GM23338 (cell line): ENCODE results near the gene CCT6A. TPM values are rescaled to one million over a fixed set of nuclear protein-coding genes. Genes with fewer than 3 reads are reported as not detected.
"Not testable (repeated sequence)": the region's sequence is repeated elsewhere in the genome, so short reads cannot be mapped to it uniquely, and the experiment has no call there.

Source experiments
- ATAC-seq: fragments of 200-7000 bp; cut with Tn5 transposase; 3 replicates; pipeline ENCODE4 v1.9.1; 2020
- DNase-seq: peaks from one replicate; pipeline ENCODE4 v3.0.0-alpha.2; 2015; ENCODE audit warnings: low spot score
- H2AFZ ChIP-seq: fragments of 200-600 bp; sonication (generic); 2 replicates; pipeline ENCODE4 v1.8.0; 2016; ENCODE audit warnings: antibody characterized with exemption, mild to moderate bottlenecking, moderate library complexity
- H3F3A ChIP-seq: fragments of 200-600 bp; sonication (generic); replicated peaks from 2 replicates; pipeline ENCODE4 v1.8.0; 2017; ENCODE audit warnings: antibody characterized with exemption, mixed run types, low read depth
- H3K27ac ChIP-seq: fragments of 200-600 bp; sonication (generic); 2 replicates; pipeline ENCODE4 v1.6.1; 2016; ENCODE audit warnings: low read depth
- H3K27me3 ChIP-seq: fragments of 200-600 bp; sonication (generic); 2 replicates; pipeline ENCODE4 v1.8.0; 2016; ENCODE audit warnings: mild to moderate bottlenecking, mixed run types, moderate library complexity; ENCODE audit not compliant: insufficient read depth
- H3K36me3 ChIP-seq: fragments of 200-600 bp; sonication (generic); 2 replicates; pipeline ENCODE4 v1.8.0; 2016; ENCODE audit warnings: mild to moderate bottlenecking; ENCODE audit not compliant: insufficient read depth
- H3K4me1 ChIP-seq: fragments of 200-600 bp; sonication (generic); 2 replicates; pipeline ENCODE4 v1.8.0; 2016; ENCODE audit warnings: mild to moderate bottlenecking, moderate library complexity; ENCODE audit not compliant: insufficient read depth
- H3K4me2 ChIP-seq: fragments of 200-600 bp; sonication (generic); 2 replicates; pipeline ENCODE4 v1.7.1; 2017; ENCODE audit warnings: mixed run types
- H3K4me3 ChIP-seq: fragments of 200-600 bp; sonication (generic); 2 replicates; pipeline ENCODE4 v1.6.1; 2016; ENCODE audit warnings: mixed run types
- H3K79me2 ChIP-seq: fragments of 200-600 bp; sonication (generic); replicated peaks from 2 replicates; pipeline ENCODE4 v1.8.0; 2017; ENCODE audit warnings: mild to moderate bottlenecking; ENCODE audit not compliant: insufficient read depth
- H3K9me2 ChIP-seq: fragments of 200-600 bp; sonication (generic); 2 replicates; pipeline ENCODE4 v1.8.0; 2017; ENCODE audit not compliant: insufficient read depth
- H4K20me1 ChIP-seq: fragments of 200-600 bp; sonication (generic); replicated peaks from 2 replicates; pipeline ENCODE4 v1.8.0; 2017; ENCODE audit warnings: mild to moderate bottlenecking; ENCODE audit not compliant: insufficient read depth
- H3K27ac Mint-ChIP-seq: 2 replicates; pipeline ENCODE4 v1.8.0; 2020; ENCODE audit warnings: inconsistent platforms, mild to moderate bottlenecking, moderate library complexity, mixed read lengths
- H3K27me3 Mint-ChIP-seq: 3 replicates; pipeline ENCODE4 v1.8.0; 2022; ENCODE audit warnings: low read depth, mild to moderate bottlenecking, moderate library complexity, mixed read lengths, inconsistent platforms; ENCODE audit not compliant: insufficient read depth, poor library complexity
- H3K36me3 Mint-ChIP-seq: 3 replicates; pipeline ENCODE4 v1.8.0; 2021; ENCODE audit warnings: low read depth, mild to moderate bottlenecking, inconsistent platforms, moderate library complexity, mixed read lengths
- H3K4me1 Mint-ChIP-seq: 3 replicates; pipeline ENCODE4 v1.8.0; 2020; ENCODE audit warnings: mild to moderate bottlenecking, inconsistent platforms, mixed read lengths
- H3K4me3 Mint-ChIP-seq: 3 replicates; pipeline ENCODE4 v1.8.0; 2021; ENCODE audit warnings: moderate library complexity, mild to moderate bottlenecking, inconsistent platforms, mixed read lengths
- H3K9me3 Mint-ChIP-seq: 3 replicates; pipeline ENCODE4 v1.8.0; 2020; ENCODE audit warnings: moderate library complexity, mild to moderate bottlenecking, inconsistent platforms, mixed read lengths
- EZH2phosphoT487 ChIP-seq: fragments of 200-600 bp; sonication (generic); IDR thresholded peaks from one replicate; pipeline ENCODE4 v1.8.1; 2018; ENCODE audit warnings: antibody characterized with exemption; ENCODE audit not compliant: unreplicated experiment
- ZNF331 ChIP-seq: fragments of 250-450 bp; sonication (Bioruptor Pico); IDR thresholded peaks from 2 replicates; pipeline ENCODE4 v1.5.0; 2020; ENCODE audit warnings: low read depth, mild to moderate bottlenecking, moderate library complexity
- polyA plus RNA-seq: library from polyadenylated mRNA; unstranded; fragments of >200 nt; fragmentation: Nextera tagmentation; extraction: Ambion mirVana; gene quantifications from 2 replicates; pipeline ENCODE4 v1.2.1, GENCODE V29; 2016
- total RNA-seq: library from RNA; depleted of rRNA; stranded (reverse); fragments of >200 nt; shearing (Covaris generic); gene quantifications from 2 replicates; pipeline ENCODE4 v1.2.3, GENCODE V29; 2014
- TF ChIP-seq, protein P1 (sequence below): fragments of 250-450 bp; sonication (Bioruptor Pico); IDR thresholded peaks from 2 replicates; pipeline ENCODE4 v1.5.0; 2020; ENCODE audit warnings: mild to moderate bottlenecking, moderate library complexity
- TF ChIP-seq, protein P2 (sequence below), 2 experiments: fragments of 200-600 bp in 1 of 2; sonication (generic) in 1 of 2; conservative IDR thresholded peaks; 2 replicates each; pipeline versions ENCODE4 v1.5.1 to v1.6.1; 2016 to 2017; ENCODE audit warnings: antibody characterized with exemption in 2 of 2, low read depth in 2 of 2, mild to moderate bottlenecking in 2 of 2, moderate library complexity in 1 of 2
- TF ChIP-seq, protein P3 (sequence below): IDR thresholded peaks from one replicate; pipeline ENCODE4 v1.6.1; 2018; ENCODE audit warnings: antibody characterized with exemption; ENCODE audit not compliant: unreplicated experiment

Gene CCT6A
- total and polyA plus RNA-seq, 2 experiments from 2014 or later, result 266 to 505 TPM

DNA sequence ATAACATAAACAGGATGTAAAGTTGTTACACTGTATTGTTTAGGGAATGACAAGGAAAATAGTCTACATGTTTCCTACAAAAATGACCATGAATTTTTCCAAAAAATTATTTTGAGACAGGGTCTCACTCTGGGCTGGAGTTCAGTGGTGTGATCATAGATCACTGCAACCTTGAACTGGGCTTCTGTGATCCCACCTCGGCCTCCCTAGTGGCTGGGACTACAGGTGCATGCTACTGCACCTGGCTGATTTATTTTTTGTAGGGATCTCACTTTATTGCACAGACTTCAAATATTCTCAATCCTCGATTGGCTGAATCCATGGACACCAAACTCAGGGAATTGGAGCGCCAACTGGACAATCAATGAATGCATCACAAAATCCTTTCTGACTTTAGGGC is 48.1 kb downstream of the CCT6A start (continued):
- TF ChIP-seq, protein P1, sequence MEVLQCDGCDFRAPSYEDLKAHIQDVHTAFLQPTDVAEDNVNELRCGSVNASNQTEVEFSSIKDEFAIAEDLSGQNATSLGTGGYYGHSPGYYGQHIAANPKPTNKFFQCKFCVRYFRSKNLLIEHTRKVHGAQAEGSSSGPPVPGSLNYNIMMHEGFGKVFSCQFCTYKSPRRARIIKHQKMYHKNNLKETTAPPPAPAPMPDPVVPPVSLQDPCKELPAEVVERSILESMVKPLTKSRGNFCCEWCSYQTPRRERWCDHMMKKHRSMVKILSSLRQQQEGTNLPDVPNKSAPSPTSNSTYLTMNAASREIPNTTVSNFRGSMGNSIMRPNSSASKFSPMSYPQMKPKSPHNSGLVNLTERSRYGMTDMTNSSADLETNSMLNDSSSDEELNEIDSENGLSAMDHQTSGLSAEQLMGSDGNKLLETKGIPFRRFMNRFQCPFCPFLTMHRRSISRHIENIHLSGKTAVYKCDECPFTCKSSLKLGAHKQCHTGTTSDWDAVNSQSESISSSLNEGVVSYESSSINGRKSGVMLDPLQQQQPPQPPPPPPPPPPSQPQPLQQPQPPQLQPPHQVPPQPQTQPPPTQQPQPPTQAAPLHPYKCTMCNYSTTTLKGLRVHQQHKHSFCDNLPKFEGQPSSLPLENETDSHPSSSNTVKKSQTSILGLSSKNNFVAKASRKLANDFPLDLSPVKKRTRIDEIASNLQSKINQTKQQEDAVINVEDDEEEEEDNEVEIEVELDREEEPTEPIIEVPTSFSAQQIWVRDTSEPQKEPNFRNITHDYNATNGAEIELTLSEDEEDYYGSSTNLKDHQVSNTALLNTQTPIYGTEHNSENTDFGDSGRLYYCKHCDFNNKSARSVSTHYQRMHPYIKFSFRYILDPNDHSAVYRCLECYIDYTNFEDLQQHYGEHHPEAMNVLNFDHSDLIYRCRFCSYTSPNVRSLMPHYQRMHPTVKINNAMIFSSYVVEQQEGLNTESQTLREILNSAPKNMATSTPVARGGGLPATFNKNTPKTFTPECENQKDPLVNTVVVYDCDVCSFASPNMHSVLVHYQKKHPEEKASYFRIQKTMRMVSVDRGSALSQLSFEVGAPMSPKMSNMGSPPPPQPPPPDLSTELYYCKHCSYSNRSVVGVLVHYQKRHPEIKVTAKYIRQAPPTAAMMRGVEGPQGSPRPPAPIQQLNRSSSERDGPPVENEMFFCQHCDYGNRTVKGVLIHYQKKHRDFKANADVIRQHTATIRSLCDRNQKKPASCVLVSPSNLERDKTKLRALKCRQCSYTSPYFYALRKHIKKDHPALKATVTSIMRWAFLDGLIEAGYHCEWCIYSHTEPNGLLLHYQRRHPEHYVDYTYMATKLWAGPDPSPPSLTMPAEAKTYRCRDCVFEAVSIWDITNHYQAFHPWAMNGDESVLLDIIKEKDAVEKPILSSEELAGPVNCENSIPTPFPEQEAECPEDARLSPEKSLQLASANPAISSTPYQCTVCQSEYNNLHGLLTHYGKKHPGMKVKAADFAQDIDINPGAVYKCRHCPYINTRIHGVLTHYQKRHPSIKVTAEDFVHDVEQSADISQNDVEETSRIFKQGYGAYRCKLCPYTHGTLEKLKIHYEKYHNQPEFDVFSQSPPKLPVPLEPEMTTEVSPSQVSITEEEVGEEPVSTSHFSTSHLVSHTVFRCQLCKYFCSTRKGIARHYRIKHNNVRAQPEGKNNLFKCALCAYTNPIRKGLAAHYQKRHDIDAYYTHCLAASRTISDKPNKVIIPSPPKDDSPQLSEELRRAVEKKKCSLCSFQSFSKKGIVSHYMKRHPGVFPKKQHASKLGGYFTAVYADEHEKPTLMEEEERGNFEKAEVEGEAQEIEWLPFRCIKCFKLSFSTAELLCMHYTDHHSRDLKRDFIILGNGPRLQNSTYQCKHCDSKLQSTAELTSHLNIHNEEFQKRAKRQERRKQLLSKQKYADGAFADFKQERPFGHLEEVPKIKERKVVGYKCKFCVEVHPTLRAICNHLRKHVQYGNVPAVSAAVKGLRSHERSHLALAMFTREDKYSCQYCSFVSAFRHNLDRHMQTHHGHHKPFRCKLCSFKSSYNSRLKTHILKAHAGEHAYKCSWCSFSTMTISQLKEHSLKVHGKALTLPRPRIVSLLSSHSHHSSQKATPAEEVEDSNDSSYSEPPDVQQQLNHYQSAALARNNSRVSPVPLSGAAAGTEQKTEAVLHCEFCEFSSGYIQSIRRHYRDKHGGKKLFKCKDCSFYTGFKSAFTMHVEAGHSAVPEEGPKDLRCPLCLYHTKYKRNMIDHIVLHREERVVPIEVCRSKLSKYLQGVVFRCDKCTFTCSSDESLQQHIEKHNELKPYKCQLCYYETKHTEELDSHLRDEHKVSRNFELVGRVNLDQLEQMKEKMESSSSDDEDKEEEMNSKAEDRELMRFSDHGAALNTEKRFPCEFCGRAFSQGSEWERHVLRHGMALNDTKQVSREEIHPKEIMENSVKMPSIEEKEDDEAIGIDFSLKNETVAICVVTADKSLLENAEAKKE (CRISPR knock-in tag), result no peak
- TF ChIP-seq, protein P2, sequence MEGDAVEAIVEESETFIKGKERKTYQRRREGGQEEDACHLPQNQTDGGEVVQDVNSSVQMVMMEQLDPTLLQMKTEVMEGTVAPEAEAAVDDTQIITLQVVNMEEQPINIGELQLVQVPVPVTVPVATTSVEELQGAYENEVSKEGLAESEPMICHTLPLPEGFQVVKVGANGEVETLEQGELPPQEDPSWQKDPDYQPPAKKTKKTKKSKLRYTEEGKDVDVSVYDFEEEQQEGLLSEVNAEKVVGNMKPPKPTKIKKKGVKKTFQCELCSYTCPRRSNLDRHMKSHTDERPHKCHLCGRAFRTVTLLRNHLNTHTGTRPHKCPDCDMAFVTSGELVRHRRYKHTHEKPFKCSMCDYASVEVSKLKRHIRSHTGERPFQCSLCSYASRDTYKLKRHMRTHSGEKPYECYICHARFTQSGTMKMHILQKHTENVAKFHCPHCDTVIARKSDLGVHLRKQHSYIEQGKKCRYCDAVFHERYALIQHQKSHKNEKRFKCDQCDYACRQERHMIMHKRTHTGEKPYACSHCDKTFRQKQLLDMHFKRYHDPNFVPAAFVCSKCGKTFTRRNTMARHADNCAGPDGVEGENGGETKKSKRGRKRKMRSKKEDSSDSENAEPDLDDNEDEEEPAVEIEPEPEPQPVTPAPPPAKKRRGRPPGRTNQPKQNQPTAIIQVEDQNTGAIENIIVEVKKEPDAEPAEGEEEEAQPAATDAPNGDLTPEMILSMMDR (conservative IDR thresholded peaks at IDR 0.05; ENCODE audit: low read depth in 2 of 2), result no peak

DNA sequence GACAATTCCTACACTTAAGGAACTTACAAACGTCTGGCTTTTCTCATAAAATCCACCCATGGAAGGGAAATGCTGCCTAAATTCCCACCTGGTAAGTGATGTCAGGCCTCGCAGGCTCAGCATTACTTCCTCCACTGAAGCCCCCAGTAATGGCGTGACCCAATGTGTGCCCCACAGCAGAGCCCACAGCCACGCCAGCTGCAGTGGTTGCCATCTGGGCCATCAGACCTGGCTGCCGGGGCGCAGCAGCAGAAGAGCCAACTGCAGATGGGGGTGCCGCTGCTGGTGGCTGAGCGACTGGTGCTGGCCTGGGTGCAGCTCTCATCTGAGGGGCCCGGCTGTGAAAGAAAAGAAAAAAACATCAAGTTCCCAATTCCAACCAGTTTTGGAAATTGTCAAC is 52.6 kb downstream of the CCT6A start:
- H3K27me3 Mint-ChIP-seq, H3K4me3 Mint-ChIP-seq, H3K4me1 Mint-ChIP-seq, H3K27me3 ChIP-seq, DNase-seq, H3K36me3 ChIP-seq, H3K4me1 ChIP-seq, H3K27ac Mint-ChIP-seq, ATAC-seq, H3K9me2 ChIP-seq, H3F3A ChIP-seq, H3K4me3 ChIP-seq, H3K27ac ChIP-seq, H3K4me2 ChIP-seq, H4K20me1 ChIP-seq, H2AFZ ChIP-seq, H3K79me2 ChIP-seq: not testable (repeated sequence)
- peaks cover 94% of the 10 kb centered on the region for H3K9me3 Mint-ChIP-seq
- peaks cover 27% of the 10 kb centered on the region for H3K36me3 Mint-ChIP-seq

DNA sequence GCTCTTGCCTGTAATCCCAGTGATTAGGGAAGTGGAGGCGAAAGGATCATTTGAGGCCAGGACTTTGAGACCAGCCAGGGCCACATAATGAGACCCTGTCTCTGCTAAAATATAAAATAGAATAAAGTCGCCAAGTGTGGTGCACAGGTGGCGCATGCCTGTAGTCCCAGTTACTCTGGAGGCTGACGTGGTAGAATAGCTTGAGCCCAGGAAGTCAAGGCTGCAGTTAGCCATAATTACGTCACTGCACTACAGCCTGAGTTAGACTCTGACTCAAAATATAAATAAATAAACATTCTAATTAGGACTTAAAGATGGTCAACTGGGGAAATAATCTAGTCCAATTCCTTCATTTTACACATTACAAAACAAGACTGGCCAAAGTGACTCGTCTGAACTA is 53.9 kb downstream of the CCT6A start:
- Mint-ChIP-seq H3K4me1 (no peaks in the 10 kb centered on the region), H3K27ac (no peak overlapping the region), H3K9me3 (peaks cover 94% of the 10 kb centered on the region), H3K36me3 (peaks cover 26% of the 10 kb centered on the region), H3K4me3 (no peak overlapping the region), H3K27me3 (no peaks in the 10 kb centered on the region)
- Histone ChIP-seq H3K4me3 (no peak overlapping the region), H3K4me1 (no peaks in the 10 kb centered on the region), H3K9me2 (no peaks in the 10 kb centered on the region), H3K79me2 (no peaks in the 10 kb centered on the region), H3K36me3 (no peaks in the 10 kb centered on the region; the same call in none of the 2 replicates), H3F3A (no peaks in the 10 kb centered on the region), H3K27me3 (no peaks in the 10 kb centered on the region), H3K4me2 (no peak overlapping the region), H3K27ac (no peak overlapping the region), H2AFZ (no peak overlapping the region), H4K20me1 (no peaks in the 10 kb centered on the region)
- ATAC-seq (no peak), DNase-seq (no peak)
- no peak for TF ChIP-seq EZH2phosphoT487
- no peak for TF ChIP-seq ZNF331 (CRISPR knock-in tag)
- TF ChIP-seq, protein P3, sequence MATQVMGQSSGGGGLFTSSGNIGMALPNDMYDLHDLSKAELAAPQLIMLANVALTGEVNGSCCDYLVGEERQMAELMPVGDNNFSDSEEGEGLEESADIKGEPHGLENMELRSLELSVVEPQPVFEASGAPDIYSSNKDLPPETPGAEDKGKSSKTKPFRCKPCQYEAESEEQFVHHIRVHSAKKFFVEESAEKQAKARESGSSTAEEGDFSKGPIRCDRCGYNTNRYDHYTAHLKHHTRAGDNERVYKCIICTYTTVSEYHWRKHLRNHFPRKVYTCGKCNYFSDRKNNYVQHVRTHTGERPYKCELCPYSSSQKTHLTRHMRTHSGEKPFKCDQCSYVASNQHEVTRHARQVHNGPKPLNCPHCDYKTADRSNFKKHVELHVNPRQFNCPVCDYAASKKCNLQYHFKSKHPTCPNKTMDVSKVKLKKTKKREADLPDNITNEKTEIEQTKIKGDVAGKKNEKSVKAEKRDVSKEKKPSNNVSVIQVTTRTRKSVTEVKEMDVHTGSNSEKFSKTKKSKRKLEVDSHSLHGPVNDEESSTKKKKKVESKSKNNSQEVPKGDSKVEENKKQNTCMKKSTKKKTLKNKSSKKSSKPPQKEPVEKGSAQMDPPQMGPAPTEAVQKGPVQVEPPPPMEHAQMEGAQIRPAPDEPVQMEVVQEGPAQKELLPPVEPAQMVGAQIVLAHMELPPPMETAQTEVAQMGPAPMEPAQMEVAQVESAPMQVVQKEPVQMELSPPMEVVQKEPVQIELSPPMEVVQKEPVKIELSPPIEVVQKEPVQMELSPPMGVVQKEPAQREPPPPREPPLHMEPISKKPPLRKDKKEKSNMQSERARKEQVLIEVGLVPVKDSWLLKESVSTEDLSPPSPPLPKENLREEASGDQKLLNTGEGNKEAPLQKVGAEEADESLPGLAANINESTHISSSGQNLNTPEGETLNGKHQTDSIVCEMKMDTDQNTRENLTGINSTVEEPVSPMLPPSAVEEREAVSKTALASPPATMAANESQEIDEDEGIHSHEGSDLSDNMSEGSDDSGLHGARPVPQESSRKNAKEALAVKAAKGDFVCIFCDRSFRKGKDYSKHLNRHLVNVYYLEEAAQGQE, result no peak
